Vagina (tissue), 2 donors: Measurements from ENCODE around the gene PNMA8A.

Source experiments
- CTCF ChIP-seq, 3 experiments: fragments of 450-650 bp in 2 of 3; fragments of 200-600 bp in 1 of 3; sonication (generic) in 1 of 3; IDR thresholded peaks; one replicate each; pipeline ENCODE4 v1.5.1; 2017 to 2019; ENCODE audit warnings: antibody characterized with exemption in 3 of 3, mild to moderate bottlenecking in 2 of 3, moderate library complexity in 2 of 3
- POLR2A ChIP-seq, 2 donors: fragments of 450-650 bp; IDR thresholded peaks; one replicate each; pipeline ENCODE4 v1.6.1; 2017; ENCODE audit warnings: antibody characterized with exemption in 2 of 2, mild to moderate bottlenecking in 2 of 2, moderate library complexity in 2 of 2

GRCh38 chr19:46471116-46471733, at the start of gene PNMA8A:
- TF ChIP-seq CTCF (IDR thresholded peaks at IDR 0.05), result no peak
- TF ChIP-seq POLR2A (IDR thresholded peaks at IDR 0.05), result no peak
